ENCODE results near the gene DAD1.

- no peak for TF ChIP-seq POLR2AphosphoS5 (IDR thresholded peaks at IDR 0.05; ENCODE audit: insufficient read depth in 1 of 2, low read depth in 1 of 2)
- no peak for TF ChIP-seq CTCF (IDR thresholded peaks at IDR 0.05)
- no peak for TF ChIP-seq POLR2A (IDR thresholded peaks at IDR 0.05)
These were observed 1.8 kb downstream of the DAD1 start for GRCh38 chr14:22587247-22587646.
